Common myeloid progenitor, CD34-positive (primary cell): Measurements from ENCODE around the gene SUGT1.
"Not testable (repeated sequence)": the region's sequence is repeated elsewhere in the genome, so short reads cannot be mapped to it uniquely, and the experiment has no call there.

Experiments used
- CTCF ChIA-PET: fragments of 350-600 bp; sonication (Branson Sonifier 250); formaldehyde crosslinking; loops from one replicate; lab custom pipeline; 2021; ENCODE audit warnings: antibody characterized with exemption; lab: Charles Lee
- POLR2A ChIA-PET: fragments of 350-600 bp; sonication (Branson Sonifier 250); formaldehyde crosslinking; loops from one replicate; lab custom pipeline; 2021; ENCODE audit warnings: antibody characterized with exemption; lab: Charles Lee
- DNase-seq, 3 donors: peaks; one replicate each; pipeline versions ENCODE4 v3.0.0 to v3.0.0-alpha.2; 2013
- H3K27ac ChIP-seq, 2 experiments: 1 replicate in 1 of 2; 2 replicates in 1 of 2; pipeline ENCODE4 v1.7.0; 2013; ENCODE audit warnings: inconsistent platforms in 2 of 2, low read length in 2 of 2, mild to moderate bottlenecking in 2 of 2, low read depth in 1 of 2, moderate library complexity in 1 of 2; ENCODE audit not compliant: severe bottlenecking in 2 of 2, insufficient read depth in 1 of 2, poor library complexity in 1 of 2
- H3K27me3 ChIP-seq, 5 experiments: replicated peaks in 2 of 5; 1 replicate in 3 of 5; 2 replicates in 2 of 5; pipeline versions ENCODE4 v1.6.1 to v1.7.0; 2013; ENCODE audit warnings: low read length in 4 of 5, mild to moderate bottlenecking in 2 of 5, moderate library complexity in 2 of 5, inconsistent platforms in 1 of 5; ENCODE audit not compliant: insufficient read depth in 5 of 5, control insufficient read depth in 4 of 5
- H3K36me3 ChIP-seq, 4 experiments: 1 replicate in 2 of 4; 2 replicates in 2 of 4; pipeline versions ENCODE4 v1.6.1 to v1.7.0; 2013; ENCODE audit warnings: low read length in 3 of 4, control low read depth in 1 of 4, mild to moderate bottlenecking in 1 of 4; ENCODE audit not compliant: control insufficient read depth in 4 of 4, insufficient read depth in 4 of 4
- H3K4me1 ChIP-seq, 4 experiments: 1 replicate in 3 of 4; 2 replicates in 1 of 4; pipeline versions ENCODE4 v1.6.1 to v1.7.1; 2013; ENCODE audit warnings: low read length in 3 of 4, mild to moderate bottlenecking in 3 of 4, control low read depth in 1 of 4, inconsistent platforms in 1 of 4, moderate library complexity in 1 of 4; ENCODE audit not compliant: control insufficient read depth in 4 of 4, insufficient read depth in 4 of 4; ENCODE audit errors: control extremely low read depth in 1 of 4
- H3K4me3 ChIP-seq, 7 experiments: 1 replicate in 4 of 7; 2 replicates in 3 of 7; pipeline versions ENCODE4 v1.5.1 to v1.7.0; 2013; ENCODE audit warnings: mild to moderate bottlenecking in 7 of 7, low read length in 6 of 7, moderate library complexity in 6 of 7, inconsistent platforms in 2 of 7, low read depth in 2 of 7, control low read depth in 1 of 7; ENCODE audit not compliant: insufficient read depth in 4 of 7, control insufficient read depth in 1 of 7; ENCODE audit errors: extremely low read depth in 1 of 7
- H3K9me3 ChIP-seq, 5 experiments: 1 replicate in 4 of 5; 2 replicates in 1 of 5; pipeline versions ENCODE4 v1.6.1 to v1.7.1; 2013; ENCODE audit warnings: low read length in 4 of 5, mild to moderate bottlenecking in 2 of 5, inconsistent platforms in 1 of 5, low read depth in 1 of 5, moderate library complexity in 1 of 5; ENCODE audit not compliant: control insufficient read depth in 4 of 5, insufficient read depth in 2 of 5; ENCODE audit errors: control extremely low read depth in 1 of 5
- whole genome bisulfite sequencing: methylation state at CpG from one replicate; pipeline ENCODE4 v1.1.5; 2013; ENCODE audit not compliant: insufficient coverage; 5-methylcytosine and 5-hydroxymethylcytosine counted together

The SUGT1 gene

DNA sequence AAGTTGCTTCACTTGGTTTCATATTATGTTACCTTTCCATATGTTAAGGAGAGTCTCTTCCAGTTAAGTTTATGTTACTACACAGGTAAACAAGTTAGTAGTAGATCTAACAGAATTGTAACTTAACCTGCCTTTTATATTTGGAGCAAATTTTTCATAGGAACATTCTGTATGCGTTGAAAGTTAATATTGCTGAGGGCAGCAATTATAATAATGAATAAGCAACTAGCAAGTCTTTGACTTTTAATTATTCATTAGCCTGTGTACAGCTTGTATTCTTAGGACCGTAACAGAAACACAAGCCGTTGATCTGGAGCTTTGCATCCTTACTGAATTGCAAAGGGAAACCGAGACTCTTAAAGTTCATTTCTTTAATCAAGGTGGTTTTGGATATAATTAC, 11.6 kb downstream of the SUGT1 start:
- ChIA-PET CTCF (interaction anchor here (1.0 to 5.0 kb wide), 11 partner anchors 11 to 183 kb away, joined by 3 to 32 read pairs (median 6); partner anchors contain the start of genes CNMD, PCDH8 and SUGT1), POLR2A (interaction anchor here (1.4 kb wide), 1 partner anchor 11 kb away, joined by 4 read pairs; the partner anchor contains the start of gene SUGT1)
- H3K36me3 ChIP-seq = peaks cover 10 to 74% (median 45%) of the 10 kb centered on the region in 4 experiments
- no peak overlapping the region for H3K4me3 ChIP-seq
- H3K9me3 ChIP-seq = no peaks in the 10 kb centered on the region
- 100% methylated on average over 2 of the region's 4 CpGs for WGBS
- no peaks in the 10 kb centered on the region for H3K4me1 ChIP-seq
- no peak overlapping the region for H3K27ac ChIP-seq
- H3K27me3 ChIP-seq = no peaks in the 10 kb centered on the region
- no peak for DNase-seq

DNA sequence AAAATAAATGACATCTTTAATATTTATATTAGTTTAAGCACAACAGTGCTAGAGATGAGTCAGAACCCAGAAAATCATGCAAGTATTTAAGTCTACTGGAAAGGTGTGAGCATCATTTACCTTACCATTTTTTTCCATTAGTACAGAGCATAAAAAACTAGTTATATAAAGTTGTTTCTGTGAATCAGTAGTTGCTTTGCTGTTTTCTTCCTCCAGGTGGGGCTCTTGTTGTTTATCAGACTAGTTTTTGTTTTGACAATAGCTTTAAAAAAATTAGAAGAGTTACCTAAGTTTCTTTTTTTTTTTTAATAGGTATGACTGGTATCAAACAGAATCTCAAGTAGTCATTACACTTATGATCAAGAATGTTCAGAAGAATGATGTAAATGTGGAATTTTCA, 12.7 kb downstream of the SUGT1 start:
- H3K27ac ChIP-seq = no peak overlapping the region
- peak; percentile 46 to 71 (median 67) for DNase-seq
- CTCF ChIA-PET = interaction anchor here (0.8 to 5.0 kb wide), 20 partner anchors 8 to 486 kb away, joined by 3 to 32 read pairs (median 4); partner anchors contain the start of genes CNMD, PCDH8 and SUGT1
- POLR2A ChIA-PET = interaction anchor here (1.4 kb wide), 1 partner anchor 12 kb away, joined by 4 read pairs; the partner anchor contains the start of gene SUGT1
- H3K9me3 ChIP-seq = no peaks in the 10 kb centered on the region
- no peaks in the 10 kb centered on the region for H3K4me1 ChIP-seq
- peaks cover 10 to 67% (median 45%) of the 10 kb centered on the region in 4 experiments for H3K36me3 ChIP-seq
- no peak overlapping the region for H3K4me3 ChIP-seq
- H3K27me3 ChIP-seq = no peaks in the 10 kb centered on the region

DNA sequence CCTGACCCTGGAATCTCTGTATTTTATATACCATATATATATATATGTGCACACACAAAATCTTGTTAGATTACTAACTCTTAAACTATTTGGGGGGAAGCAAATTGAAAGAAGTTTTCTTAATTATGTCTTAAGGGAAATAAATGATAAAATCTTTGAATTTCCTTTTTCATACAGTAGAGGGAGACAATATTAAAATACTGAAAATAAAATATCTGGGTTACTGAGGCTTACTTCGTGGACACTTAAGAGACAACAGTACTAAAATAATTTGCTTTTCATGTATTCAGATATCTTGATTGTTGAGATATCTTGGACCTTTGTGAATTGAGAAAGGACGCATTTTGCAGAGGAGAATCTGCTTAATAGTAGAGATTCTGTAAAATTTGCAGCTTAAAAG, 17.0 kb downstream of the SUGT1 start:
- Histone ChIP-seq H3K27ac (no peak overlapping the region), H3K36me3 (peaks cover 7 to 45% (median 21%) of the 10 kb centered on the region in 4 experiments), H3K9me3 (no peaks in the 10 kb centered on the region), H3K4me3 (no peak overlapping the region), H3K27me3 (no peaks in the 10 kb centered on the region), H3K4me1 (peaks cover 0 to 14% (median 1%) of the 10 kb centered on the region in 4 experiments)
- peak; percentile 17 to 45 (median 42) for DNase-seq
- WGBS = no CpG with 5 or more reads among the region's 2 CpGs
- ChIA-PET POLR2A (no interaction called here), CTCF (interaction anchor here (0.6 to 1.0 kb wide), 4 partner anchors 12 to 29 kb away, joined by 3 read pairs; no protein-coding TSS in a partner anchor)

DNA sequence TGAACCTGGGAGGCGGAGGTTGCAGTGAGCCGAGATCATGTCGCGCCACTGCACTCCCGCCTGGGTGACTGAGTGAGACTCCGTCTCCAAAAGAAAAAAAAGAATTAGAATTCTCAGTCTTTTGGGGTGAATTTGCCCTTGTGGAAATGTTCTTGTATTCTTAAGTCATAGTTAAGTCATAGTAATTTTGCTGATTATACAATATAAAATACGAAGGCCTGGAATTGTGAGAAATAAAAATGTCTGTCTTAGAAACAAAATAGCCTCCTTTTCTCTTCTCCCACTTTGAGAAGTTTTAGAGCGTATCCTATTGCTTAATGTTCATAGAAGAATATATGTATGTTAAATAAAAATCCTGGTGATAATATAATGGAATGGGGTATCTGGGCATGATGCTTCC, 18.1 kb downstream of the SUGT1 start:
- 97% methylated on average over 5 of the region's 8 CpGs for WGBS
- H3K27me3 ChIP-seq = no peaks in the 10 kb centered on the region
- peaks cover 0 to 14% (median 1%) of the 10 kb centered on the region in 4 experiments for H3K4me1 ChIP-seq
- no peaks in the 10 kb centered on the region for H3K9me3 ChIP-seq
- ChIA-PET CTCF (interaction anchor here (0.7 to 2.1 kb wide), 4 partner anchors 18 to 273 kb away, joined by 3 to 6 read pairs (median 4); no protein-coding TSS in a partner anchor), POLR2A (interaction anchor here (0.7 kb wide), 1 partner anchor 17 kb away, joined by 3 read pairs; no protein-coding TSS in a partner anchor)
- no peak overlapping the region for H3K27ac ChIP-seq
- no peak overlapping the region for H3K4me3 ChIP-seq
- peaks cover 8 to 38% (median 18%) of the 10 kb centered on the region in 4 experiments for H3K36me3 ChIP-seq
- DNase-seq = no peak

DNA sequence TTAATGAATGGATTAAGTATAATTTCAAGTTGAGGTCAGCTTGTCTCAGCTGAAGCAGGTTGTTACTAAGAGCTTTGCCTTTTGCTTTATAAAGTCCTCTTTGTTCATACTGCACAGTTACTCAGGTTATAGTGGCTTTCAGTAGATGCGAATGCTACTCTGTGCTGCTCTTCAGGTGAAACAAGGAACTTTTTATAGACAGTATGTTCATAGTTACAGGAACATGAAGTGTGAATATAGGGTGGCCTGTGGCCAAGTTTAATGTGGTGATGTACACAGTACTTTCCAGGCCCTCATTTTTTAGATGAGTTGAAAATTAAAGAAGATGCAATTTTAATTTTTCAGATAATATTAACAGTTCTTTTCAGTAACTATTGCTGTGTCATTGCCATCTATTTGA, 20.8 kb downstream of the SUGT1 start:
- H3K4me1 ChIP-seq = peaks cover 0 to 14% (median 1%) of the 10 kb centered on the region in 4 experiments
- no peak overlapping the region for H3K27ac ChIP-seq
- POLR2A ChIA-PET = no interaction called here
- no peak overlapping the region for H3K4me3 ChIP-seq
- H3K9me3 ChIP-seq = no peaks in the 10 kb centered on the region
- WGBS = 100% methylated on average over 1 of the region's 1 CpG
- H3K27me3 ChIP-seq = no peaks in the 10 kb centered on the region
- CTCF ChIA-PET = interaction anchor here (0.8 to 1.0 kb wide), 2 partner anchors 11 to 12 kb away, joined by 3 read pairs; no protein-coding TSS in a partner anchor
- DNase-seq = peak in 2 of 3 donors; percentile 50 to 62
- peaks cover 6 to 35% (median 11%) of the 10 kb centered on the region in 4 experiments for H3K36me3 ChIP-seq

DNA sequence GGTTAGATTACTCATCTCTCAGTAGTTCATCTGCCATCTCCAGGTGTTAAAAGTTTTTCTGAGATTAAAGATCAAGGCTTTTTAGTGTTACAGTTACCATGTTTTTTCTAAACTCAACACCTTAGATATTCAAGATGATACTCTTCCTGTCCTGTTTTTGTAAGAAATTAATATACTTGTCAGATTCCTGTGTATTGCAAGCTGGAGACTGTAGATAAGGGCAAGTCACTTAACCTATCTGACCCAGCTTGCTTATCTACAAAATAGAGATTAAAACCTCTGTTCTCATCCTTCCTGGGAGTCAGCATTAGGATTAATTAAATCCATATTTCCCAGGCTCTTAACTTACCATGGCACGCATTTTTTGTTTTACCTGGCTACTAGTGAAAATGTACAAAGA, 25.2 kb downstream of the SUGT1 start:
- 100% methylated on average over 1 of the region's 1 CpG for WGBS
- ChIA-PET POLR2A (no interaction called here), CTCF (interaction anchor here (1.1 to 2.0 kb wide), 2 partner anchors 10 to 61 kb away, joined by 3 to 8 read pairs; partner anchors contain the start of gene CNMD)
- no peaks in the 10 kb centered on the region for H3K9me3 ChIP-seq
- no peak for DNase-seq
- H3K27ac ChIP-seq = no peak overlapping the region
- H3K27me3 ChIP-seq = no peaks in the 10 kb centered on the region
- H3K4me3 ChIP-seq = no peak overlapping the region
- peaks cover 0 to 4% (median 1%) of the 10 kb centered on the region in 4 experiments for H3K4me1 ChIP-seq
- H3K36me3 ChIP-seq = peaks cover 11 to 40% (median 28%) of the 10 kb centered on the region in 4 experiments

DNA sequence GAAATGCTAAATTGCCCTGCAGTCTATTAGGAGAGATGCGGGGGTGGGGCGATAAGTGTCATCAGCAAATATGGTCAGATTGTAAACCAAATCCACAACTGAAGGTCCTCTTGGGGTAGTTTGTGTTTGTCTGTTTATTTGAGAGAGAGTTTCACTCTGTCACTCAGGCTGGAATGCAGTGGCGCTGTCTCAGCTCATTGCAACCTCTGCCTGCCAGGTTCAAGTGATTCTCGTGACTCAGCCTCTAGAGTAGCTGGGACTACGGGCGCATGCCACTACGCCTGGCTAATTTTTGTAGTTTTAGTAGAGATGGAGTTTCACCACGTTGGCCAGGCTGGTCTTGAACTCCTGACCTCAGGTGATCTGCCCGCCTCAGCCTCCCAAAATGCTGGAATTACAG, 33.2 kb downstream of the SUGT1 start:
- H3K27me3 ChIP-seq, H3K9me3 ChIP-seq, POLR2A ChIA-PET, H3K4me3 ChIP-seq, H3K4me1 ChIP-seq, DNase-seq, H3K27ac ChIP-seq: not testable (repeated sequence)
- H3K36me3 ChIP-seq = peaks cover 8 to 45% (median 32%) of the 10 kb centered on the region in 4 experiments
- 100% methylated on average over 7 of the region's 9 CpGs for WGBS
- CTCF ChIA-PET = interaction anchor here (1.2 kb wide), 1 partner anchor 13 kb away, joined by 3 read pairs; no protein-coding TSS in a partner anchor
